DND-41 (cell line): ENCODE measurements around the gene NUBPL.

Source experiments
- ATAC-seq: fragments of 200-7000 bp; cut with Tn5 transposase; 3 replicates; pipeline ENCODE4 v1.9.1; 2021; ENCODE audit warnings: low read depth; ENCODE audit not compliant: insufficient read depth
- DNase-seq: peaks from one replicate; pipeline ENCODE4 v3.0.0-alpha.2; 2020
- H2AFZ ChIP-seq: 2 replicates; pipeline ENCODE4 v1.6.0; 2012; ENCODE audit warnings: low read depth, low read length
- H3K27ac ChIP-seq: 2 replicates; pipeline ENCODE4 v1.5.1; 2012; ENCODE audit warnings: low read length, inconsistent platforms
- H3K27me3 ChIP-seq: fragments of 200-600 bp; sonication (generic); 2 replicates; pipeline ENCODE4 v1.6.0; 2012; ENCODE audit warnings: low read length, mild to moderate bottlenecking, inconsistent platforms; ENCODE audit not compliant: insufficient read depth, poor library complexity
- H3K36me3 ChIP-seq: 2 replicates; pipeline ENCODE4 v1.5.1; 2012; ENCODE audit warnings: low read length, inconsistent platforms; ENCODE audit not compliant: insufficient read depth
- H3K4me1 ChIP-seq: 2 replicates; pipeline ENCODE4 v1.5.1; 2012; ENCODE audit warnings: mild to moderate bottlenecking, low read length; ENCODE audit not compliant: insufficient read depth
- H3K4me2 ChIP-seq: 2 replicates; pipeline ENCODE4 v1.6.0; 2012; ENCODE audit warnings: mild to moderate bottlenecking, moderate library complexity, low read length, inconsistent platforms; ENCODE audit not compliant: insufficient read depth
- H3K4me3 ChIP-seq, 2 experiments: fragments of 200-600 bp in 1 of 2; shearing (Covaris generic) in 1 of 2; 2 replicates each; pipeline ENCODE4 v1.5.1; 2012 to 2016; ENCODE audit warnings: inconsistent platforms in 2 of 2, low read length in 2 of 2, mild to moderate bottlenecking in 2 of 2, low read depth in 1 of 2, moderate library complexity in 1 of 2
- H3K79me2 ChIP-seq: 2 replicates; pipeline ENCODE4 v1.6.0; 2012; ENCODE audit warnings: low read length, inconsistent platforms; ENCODE audit not compliant: insufficient read depth
- H3K9ac ChIP-seq: 2 replicates; pipeline ENCODE4 v1.6.0; 2012; ENCODE audit warnings: low read depth, mild to moderate bottlenecking, inconsistent platforms, low read length, moderate library complexity
- H3K9me3 ChIP-seq: 2 replicates; pipeline ENCODE4 v1.5.1; 2012; ENCODE audit warnings: low read length, moderate library complexity, mild to moderate bottlenecking, inconsistent platforms; ENCODE audit not compliant: insufficient read depth, severe bottlenecking
- H4K20me1 ChIP-seq: 2 replicates; pipeline ENCODE4 v1.6.0; 2012; ENCODE audit warnings: low read length; ENCODE audit not compliant: insufficient read depth
- CTCF ChIP-seq: IDR thresholded peaks from 2 replicates; pipeline ENCODE4 v1.5.1; 2012; ENCODE audit warnings: borderline replicate concordance, low read length, moderate library complexity, mild to moderate bottlenecking; ENCODE audit not compliant: poor library complexity, severe bottlenecking; ENCODE audit errors: extremely low read depth
- EZH2 ChIP-seq: IDR thresholded peaks from 3 replicates; pipeline ENCODE4 v1.6.1; 2012; ENCODE audit warnings: borderline replicate concordance, low read depth, mild to moderate bottlenecking, moderate library complexity, low read length, inconsistent platforms; ENCODE audit not compliant: severe bottlenecking

The NUBPL gene

GRCh38 chr14:31549817-31550216 lies 11.4 kb upstream of the NUBPL start:
- Histone ChIP-seq H3K36me3 (no peaks in the 10 kb centered on the region), H2AFZ (no peak overlapping the region), H3K4me2 (no peak overlapping the region), H3K4me3 (no peak overlapping the region), H3K79me2 (no peaks in the 10 kb centered on the region), H3K9me3 (peaks cover 3% of the 10 kb centered on the region), H3K4me1 (no peaks in the 10 kb centered on the region), H3K9ac (no peak overlapping the region), H3K27me3 (no peaks in the 10 kb centered on the region), H4K20me1 (no peaks in the 10 kb centered on the region), H3K27ac (no peak overlapping the region)
- no peak for TF ChIP-seq EZH2
- no peak for TF ChIP-seq CTCF
- no peak for ATAC-seq
- no peak for DNase-seq

GRCh38 chr14:31550589-31550988 lies 10.6 kb upstream of the NUBPL start:
- no peak overlapping the region for H3K4me3 ChIP-seq
- H3K4me1 ChIP-seq, result no peaks in the 10 kb centered on the region
- no peak overlapping the region for H3K4me2 ChIP-seq
- H4K20me1 ChIP-seq, result no peaks in the 10 kb centered on the region
- no peaks in the 10 kb centered on the region for H3K27me3 ChIP-seq
- TF ChIP-seq EZH2, result no peak
- no peak for TF ChIP-seq CTCF
- H3K36me3 ChIP-seq, result no peaks in the 10 kb centered on the region
- H3K79me2 ChIP-seq, result no peaks in the 10 kb centered on the region
- no peak for ATAC-seq
- no peak overlapping the region for H3K27ac ChIP-seq
- DNase-seq, result no peak
- no peak overlapping the region for H2AFZ ChIP-seq
- H3K9me3 ChIP-seq, result peaks cover 3% of the 10 kb centered on the region
- H3K9ac ChIP-seq, result no peak overlapping the region

GRCh38 chr14:31556191-31556590 lies 5.0 kb upstream of the NUBPL start:
- ATAC-seq, result no peak
- Histone ChIP-seq H2AFZ (no peak overlapping the region), H3K27ac (no peak overlapping the region)

More at GRCh38 chr14:31556191-31556590, 5.0 kb upstream of the NUBPL start:
- H3K9me3 ChIP-seq, result no peaks in the 10 kb centered on the region
- H3K27me3 ChIP-seq, result no peaks in the 10 kb centered on the region
- H3K79me2 ChIP-seq, result no peaks in the 10 kb centered on the region
- H3K9ac ChIP-seq, result no peak overlapping the region
- DNase-seq, result no peak
- H3K4me2 ChIP-seq, result no peak overlapping the region
- H3K4me3 ChIP-seq, result no peak overlapping the region
- H4K20me1 ChIP-seq, result no peaks in the 10 kb centered on the region
- H3K36me3 ChIP-seq, result no peaks in the 10 kb centered on the region
- no peak for TF ChIP-seq CTCF
- no peak for TF ChIP-seq EZH2
- peaks cover 8% of the 10 kb centered on the region for H3K4me1 ChIP-seq
